Common myeloid progenitor, CD34-positive (primary cell): ENCODE data around the gene ANXA9.
A peak's percentile ranks its signal among the peaks of the same experiment; 100 is the strongest.

Experiments used
- CTCF ChIA-PET: fragments of 350-600 bp; sonication (Branson Sonifier 250); formaldehyde crosslinking; loops from one replicate; lab custom pipeline; 2021; ENCODE audit warnings: antibody characterized with exemption; lab: Charles Lee
- POLR2A ChIA-PET: fragments of 350-600 bp; sonication (Branson Sonifier 250); formaldehyde crosslinking; loops from one replicate; lab custom pipeline; 2021; ENCODE audit warnings: antibody characterized with exemption; lab: Charles Lee
- DNase-seq, 3 donors: peaks; one replicate each; pipeline versions ENCODE4 v3.0.0 to v3.0.0-alpha.2; 2013
- H3K27ac ChIP-seq, 2 experiments: 1 replicate in 1 of 2; 2 replicates in 1 of 2; pipeline ENCODE4 v1.7.0; 2013; ENCODE audit warnings: inconsistent platforms in 2 of 2, low read length in 2 of 2, mild to moderate bottlenecking in 2 of 2, low read depth in 1 of 2, moderate library complexity in 1 of 2; ENCODE audit not compliant: severe bottlenecking in 2 of 2, insufficient read depth in 1 of 2, poor library complexity in 1 of 2
- H3K27me3 ChIP-seq, 5 experiments: replicated peaks in 2 of 5; 1 replicate in 3 of 5; 2 replicates in 2 of 5; pipeline versions ENCODE4 v1.6.1 to v1.7.0; 2013; ENCODE audit warnings: low read length in 4 of 5, mild to moderate bottlenecking in 2 of 5, moderate library complexity in 2 of 5, inconsistent platforms in 1 of 5; ENCODE audit not compliant: insufficient read depth in 5 of 5, control insufficient read depth in 4 of 5
- H3K36me3 ChIP-seq, 4 experiments: 1 replicate in 2 of 4; 2 replicates in 2 of 4; pipeline versions ENCODE4 v1.6.1 to v1.7.0; 2013; ENCODE audit warnings: low read length in 3 of 4, control low read depth in 1 of 4, mild to moderate bottlenecking in 1 of 4; ENCODE audit not compliant: control insufficient read depth in 4 of 4, insufficient read depth in 4 of 4
- H3K4me1 ChIP-seq, 4 experiments: 1 replicate in 3 of 4; 2 replicates in 1 of 4; pipeline versions ENCODE4 v1.6.1 to v1.7.1; 2013; ENCODE audit warnings: low read length in 3 of 4, mild to moderate bottlenecking in 3 of 4, control low read depth in 1 of 4, inconsistent platforms in 1 of 4, moderate library complexity in 1 of 4; ENCODE audit not compliant: control insufficient read depth in 4 of 4, insufficient read depth in 4 of 4; ENCODE audit errors: control extremely low read depth in 1 of 4
- H3K4me3 ChIP-seq, 7 experiments: 1 replicate in 4 of 7; 2 replicates in 3 of 7; pipeline versions ENCODE4 v1.5.1 to v1.7.0; 2013; ENCODE audit warnings: mild to moderate bottlenecking in 7 of 7, low read length in 6 of 7, moderate library complexity in 6 of 7, inconsistent platforms in 2 of 7, low read depth in 2 of 7, control low read depth in 1 of 7; ENCODE audit not compliant: insufficient read depth in 4 of 7, control insufficient read depth in 1 of 7; ENCODE audit errors: extremely low read depth in 1 of 7
- H3K9me3 ChIP-seq, 5 experiments: 1 replicate in 4 of 5; 2 replicates in 1 of 5; pipeline versions ENCODE4 v1.6.1 to v1.7.1; 2013; ENCODE audit warnings: low read length in 4 of 5, mild to moderate bottlenecking in 2 of 5, inconsistent platforms in 1 of 5, low read depth in 1 of 5, moderate library complexity in 1 of 5; ENCODE audit not compliant: control insufficient read depth in 4 of 5, insufficient read depth in 2 of 5; ENCODE audit errors: control extremely low read depth in 1 of 5
- WGBS: methylation state at CpG from one replicate; pipeline ENCODE4 v1.1.5; 2013; ENCODE audit not compliant: insufficient coverage; 5-methylcytosine and 5-hydroxymethylcytosine counted together

ANXA9 gene

DNA sequence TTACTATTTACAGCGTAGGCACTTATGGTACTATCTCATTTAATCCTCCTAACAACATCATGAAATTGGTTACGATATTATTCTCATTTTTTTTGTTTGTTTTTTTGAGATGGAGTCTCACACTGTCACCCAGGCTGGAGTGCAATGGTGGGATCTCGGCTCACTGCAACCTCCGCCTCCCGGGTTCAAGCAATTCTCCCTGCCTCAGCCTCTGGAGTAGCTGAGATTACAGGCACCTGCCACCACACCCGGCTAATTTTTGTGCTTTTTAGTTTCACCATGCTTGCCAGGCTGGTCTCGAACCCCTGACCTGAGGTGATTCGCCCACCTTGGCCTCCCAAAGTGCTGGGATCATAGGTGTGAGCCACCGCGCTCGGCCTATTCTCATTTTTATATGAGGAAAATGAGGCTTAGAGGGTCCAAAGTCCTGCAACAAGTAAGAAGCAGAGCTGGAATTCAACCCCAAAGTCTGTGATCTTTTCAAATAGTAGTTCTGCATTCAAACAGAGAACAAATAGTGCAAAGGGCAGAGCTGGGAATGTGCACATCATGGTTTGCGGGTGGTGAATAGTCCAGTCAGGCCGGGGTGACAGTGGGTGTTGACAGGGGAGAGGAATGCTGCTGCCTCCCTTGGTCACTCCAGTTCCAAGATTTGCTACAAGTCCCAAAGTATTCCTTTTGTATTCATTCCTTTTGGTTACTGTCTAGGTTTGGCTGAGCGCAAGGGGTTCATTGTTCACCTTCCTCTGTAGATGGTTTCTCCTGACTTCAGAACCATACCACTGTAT, 30.8 kb downstream of the ANXA9 start:
- ChIA-PET CTCF (interaction anchor here (1.0 to 1.9 kb wide), 3 partner anchors 11 to 31 kb away, joined by 3 to 7 read pairs (median 3); partner anchors contain the start of gene ANXA9), POLR2A (no interaction called here)
- peaks cover 21 to 58% (median 46%) of the 10 kb centered on the region in 4 experiments for H3K4me1 ChIP-seq

DNA sequence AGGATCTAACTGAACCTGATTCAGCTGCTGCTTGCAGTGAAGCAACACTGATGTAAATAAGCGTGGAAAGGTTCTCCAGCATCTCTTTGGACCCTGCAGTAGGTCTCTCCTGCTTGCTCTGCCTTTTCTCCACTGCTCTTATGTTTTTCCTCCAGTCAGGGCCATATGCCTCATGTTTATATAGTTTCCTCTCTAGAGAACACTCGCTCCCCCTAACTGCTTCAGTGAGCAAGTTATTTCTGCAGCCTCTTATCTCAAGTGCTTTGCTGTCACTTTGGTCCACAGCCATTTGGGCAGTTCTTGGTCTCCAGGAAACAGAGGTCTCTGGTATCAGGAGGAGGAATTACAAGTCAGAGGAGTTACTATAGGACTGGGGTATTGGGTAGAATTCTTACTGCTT, 31.4 kb downstream of the ANXA9 start:
- Histone ChIP-seq H3K4me1 (peaks cover 19 to 55% (median 43%) of the 10 kb centered on the region in 4 experiments), H3K9me3 (no peaks in the 10 kb centered on the region), H3K27me3 (no peaks in the 10 kb centered on the region), H3K4me3 (no peak overlapping the region), H3K36me3 (peaks cover 0 to 9% (median 6%) of the 10 kb centered on the region in 4 experiments), H3K27ac (peak overlapping the region in 1 of 2 experiments; percentile 32)
- ChIA-PET POLR2A (no interaction called here), CTCF (no interaction called here)
- WGBS, result 32% methylated on average over 2 of the region's 2 CpGs
- peak in 2 of 3 donors; percentile 71 to 84 for DNase-seq

More for the DNA sequence above, 30.8 kb downstream of the ANXA9 start:
- WGBS, result 96% methylated on average over 11 of the region's 14 CpGs
- H3K36me3 ChIP-seq, result peaks cover 0 to 5% (median 2%) of the 10 kb centered on the region in 4 experiments
- peak overlapping the region in 1 of 2 experiments; percentile 59 for H3K27ac ChIP-seq
- H3K4me3 ChIP-seq, result no peak overlapping the region
- no peaks in the 10 kb centered on the region for H3K27me3 ChIP-seq
- no peak for DNase-seq
- no peaks in the 10 kb centered on the region for H3K9me3 ChIP-seq

DNA sequence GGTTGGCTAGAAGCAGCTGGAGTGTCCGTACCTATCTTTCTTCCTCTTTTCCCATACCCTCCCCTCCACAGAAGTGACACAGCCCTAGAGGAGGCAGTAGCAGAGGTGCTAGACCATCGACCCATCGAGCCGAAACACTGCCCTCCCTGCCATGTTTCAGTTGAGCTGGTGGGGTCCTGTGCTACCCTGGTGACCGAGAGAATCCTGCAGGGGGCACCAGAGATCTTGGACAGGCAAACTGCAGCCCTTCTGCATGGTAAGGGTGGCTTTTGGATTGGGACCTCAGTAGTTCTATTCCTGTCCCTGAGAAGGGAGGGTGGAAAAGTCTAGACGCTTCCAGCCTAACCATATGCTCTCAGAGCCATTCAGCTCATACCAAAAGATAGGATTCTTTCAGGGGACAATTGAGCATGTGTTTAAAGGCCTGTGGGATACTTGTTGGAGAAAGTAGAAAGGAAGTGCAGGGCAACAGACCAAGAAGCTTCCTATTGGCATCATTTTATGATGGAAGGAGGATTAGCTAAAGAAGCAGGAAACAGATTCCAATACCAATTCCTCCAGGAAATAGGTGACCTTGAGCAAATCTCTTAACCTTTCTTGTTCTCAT, 42.6 kb downstream of the ANXA9 start:
- Histone ChIP-seq H3K4me3 (peak overlapping the region in 2 of 7 experiments; percentile 25 to 29), H3K27ac (no peak overlapping the region), H3K4me1 (peaks cover 0 to 4% (median 1%) of the 10 kb centered on the region in 4 experiments), H3K36me3 (peaks cover 11 to 33% (median 31%) of the 10 kb centered on the region in 4 experiments), H3K9me3 (no peaks in the 10 kb centered on the region), H3K27me3 (no peaks in the 10 kb centered on the region)
- CTCF ChIA-PET, result interaction anchor here (0.8 to 6.8 kb wide), 27 partner anchors 9 to 221 kb away, joined by 3 to 54 read pairs (median 4); partner anchors contain the start of genes BNIPL, C1orf56, CDC42SE1 and GABPB2
- WGBS, result 17% methylated on average over 1 of the region's 6 CpGs
- DNase-seq, result peak; percentile 87 to 92 (median 88)
- POLR2A ChIA-PET, result interaction anchor here (0.6 kb wide), 1 partner anchor 75 kb away, joined by 3 read pairs; no protein-coding TSS in a partner anchor

DNA sequence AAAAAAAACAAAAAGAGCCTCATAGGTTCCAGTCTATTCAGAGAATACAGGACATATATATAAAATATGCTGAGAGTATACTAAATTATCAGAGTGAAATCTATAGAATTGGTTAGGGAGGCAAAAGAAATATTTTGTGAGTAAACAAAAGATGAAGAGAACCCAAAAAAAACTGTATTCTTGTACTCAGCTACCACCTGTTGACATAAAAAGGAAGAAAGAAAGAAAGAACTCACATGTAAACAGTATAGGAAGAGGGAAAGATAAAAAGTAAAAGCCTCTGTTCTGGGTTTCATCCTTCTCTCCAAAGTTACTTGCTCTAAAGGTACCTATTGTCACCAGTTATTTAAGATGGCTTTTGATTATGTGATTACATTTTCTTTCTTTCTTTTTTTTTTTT, 44.4 kb downstream of the ANXA9 start:
- Histone ChIP-seq H3K9me3 (no peaks in the 10 kb centered on the region), H3K27me3 (no peaks in the 10 kb centered on the region), H3K36me3 (peaks cover 16 to 49% (median 44%) of the 10 kb centered on the region in 4 experiments), H3K27ac (no peak overlapping the region), H3K4me3 (no peak overlapping the region), H3K4me1 (peaks cover 0 to 4% (median 1%) of the 10 kb centered on the region in 4 experiments)
- DNase-seq, result no peak
- CTCF ChIA-PET, result interaction anchor here (0.6 to 6.8 kb wide), 12 partner anchors 10 to 288 kb away, joined by 3 to 54 read pairs (median 7); partner anchors contain the start of genes BNIPL, C1orf56, CDC42SE1 and GABPB2
- POLR2A ChIA-PET, result no interaction called here

DNA sequence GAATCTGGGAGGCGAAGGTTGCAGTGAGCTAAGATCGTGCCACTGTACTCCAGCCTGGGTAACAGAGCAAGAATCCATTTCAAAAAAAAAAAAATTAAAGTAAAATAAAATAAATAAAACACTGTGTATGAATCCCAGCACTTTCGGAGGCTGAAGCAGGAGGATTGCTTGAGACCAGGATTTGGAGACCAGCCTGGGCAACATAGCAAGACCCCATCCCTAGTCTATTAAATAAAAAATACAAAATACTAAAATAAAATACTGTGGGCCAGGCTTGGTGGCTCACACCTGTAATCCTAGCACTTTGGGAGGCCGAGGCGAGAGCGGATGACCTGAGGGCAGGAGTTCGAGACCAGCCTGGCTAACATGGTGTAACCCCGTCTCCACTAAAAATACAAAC, 50.1 kb downstream of the ANXA9 start:
- H3K4me3 ChIP-seq, result no peak overlapping the region
- H3K9me3 ChIP-seq, result no peaks in the 10 kb centered on the region
- H3K27ac ChIP-seq, result no peak overlapping the region
- H3K4me1 ChIP-seq, result no peaks in the 10 kb centered on the region
- DNase-seq, result no peak
- 98% methylated on average over 5 of the region's 8 CpGs for WGBS
- POLR2A ChIA-PET, result no interaction called here
- H3K36me3 ChIP-seq, result peaks cover 19 to 61% (median 49%) of the 10 kb centered on the region in 4 experiments
- no peaks in the 10 kb centered on the region for H3K27me3 ChIP-seq
- CTCF ChIA-PET, result interaction anchor here (1.3 to 2.4 kb wide), 2 partner anchors 11 to 14 kb away, joined by 3 to 7 read pairs; no protein-coding TSS in a partner anchor

DNA sequence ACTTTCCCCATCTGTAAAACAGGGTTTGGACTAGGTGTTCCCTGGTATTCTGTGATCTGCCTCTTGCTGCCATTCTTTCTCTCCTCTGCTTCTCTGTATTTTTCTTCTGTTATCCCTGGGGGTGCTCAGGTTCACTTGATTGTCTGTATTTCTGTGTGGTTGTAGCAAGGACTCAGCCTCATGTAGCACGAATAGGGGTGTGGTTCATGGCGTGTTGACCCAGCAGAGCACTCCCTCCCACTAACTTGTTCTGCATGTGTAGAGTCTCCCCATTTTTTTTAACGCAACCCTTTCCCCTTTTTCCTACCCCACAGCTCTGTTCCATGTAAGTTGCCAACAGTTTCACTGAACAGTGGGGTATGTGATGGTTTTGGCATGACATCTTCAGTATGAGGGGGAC, 53.1 kb downstream of the ANXA9 start:
- ChIA-PET CTCF (interaction anchor here (1.4 kb wide), 2 partner anchors 8 to 11 kb away, joined by 3 to 4 read pairs; no protein-coding TSS in a partner anchor), POLR2A (no interaction called here)
- no peaks in the 10 kb centered on the region for H3K9me3 ChIP-seq
- H3K4me1 ChIP-seq, result no peaks in the 10 kb centered on the region
- no peak overlapping the region for H3K4me3 ChIP-seq
- no peak overlapping the region for H3K27ac ChIP-seq
- WGBS, result no CpG with 5 or more reads among the region's 3 CpGs
- H3K36me3 ChIP-seq, result peaks cover 16 to 38% (median 33%) of the 10 kb centered on the region in 4 experiments
- DNase-seq, result no peak
- H3K27me3 ChIP-seq, result no peaks in the 10 kb centered on the region
